Measurements from ENCODE around the gene PHOX2A.

Gene PHOX2A

DNA sequence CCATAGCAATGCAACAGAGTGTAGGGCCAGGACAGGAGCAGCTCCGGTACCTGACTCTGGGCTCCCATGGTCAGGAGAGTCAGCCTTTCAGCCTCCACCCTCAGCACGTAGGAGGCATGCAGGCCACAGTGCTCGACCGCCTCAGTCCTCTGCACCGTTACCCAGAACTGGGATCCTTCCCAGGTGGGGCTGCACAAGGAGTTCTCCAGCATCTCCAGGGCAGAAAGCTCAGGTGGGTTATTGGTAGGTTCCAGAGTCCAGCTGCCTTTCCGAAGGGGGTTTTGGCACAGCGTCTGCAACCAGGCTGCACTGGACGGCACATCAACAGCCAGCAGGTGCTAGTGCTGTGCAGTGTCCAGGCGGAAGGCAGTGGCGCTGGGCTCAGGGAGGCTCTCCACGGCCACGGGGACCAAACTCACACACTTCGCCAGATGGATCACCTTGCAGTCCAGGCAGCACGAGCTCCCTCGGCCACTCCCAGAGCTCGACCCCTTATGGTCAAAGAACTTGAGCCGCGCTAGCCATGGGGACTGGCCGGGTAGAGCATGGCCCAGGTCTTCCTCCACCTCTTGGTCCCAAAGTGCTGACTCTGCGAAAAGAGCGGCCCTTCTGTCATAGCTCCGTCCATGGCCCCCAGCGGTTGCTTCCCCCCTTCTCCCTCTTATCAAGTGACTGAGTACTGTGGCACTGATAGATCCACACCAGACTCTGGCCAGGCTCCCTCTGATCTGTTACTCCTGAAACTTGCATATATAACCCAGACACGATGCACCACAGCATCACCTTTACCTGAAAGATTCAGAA lies 6.9 kb upstream of the PHOX2A start:
- no peak overlapping the region for H3K4me3 ChIP-seq (ENCODE audit: low read depth, low read length)
- TF ChIP-seq, protein P1, sequence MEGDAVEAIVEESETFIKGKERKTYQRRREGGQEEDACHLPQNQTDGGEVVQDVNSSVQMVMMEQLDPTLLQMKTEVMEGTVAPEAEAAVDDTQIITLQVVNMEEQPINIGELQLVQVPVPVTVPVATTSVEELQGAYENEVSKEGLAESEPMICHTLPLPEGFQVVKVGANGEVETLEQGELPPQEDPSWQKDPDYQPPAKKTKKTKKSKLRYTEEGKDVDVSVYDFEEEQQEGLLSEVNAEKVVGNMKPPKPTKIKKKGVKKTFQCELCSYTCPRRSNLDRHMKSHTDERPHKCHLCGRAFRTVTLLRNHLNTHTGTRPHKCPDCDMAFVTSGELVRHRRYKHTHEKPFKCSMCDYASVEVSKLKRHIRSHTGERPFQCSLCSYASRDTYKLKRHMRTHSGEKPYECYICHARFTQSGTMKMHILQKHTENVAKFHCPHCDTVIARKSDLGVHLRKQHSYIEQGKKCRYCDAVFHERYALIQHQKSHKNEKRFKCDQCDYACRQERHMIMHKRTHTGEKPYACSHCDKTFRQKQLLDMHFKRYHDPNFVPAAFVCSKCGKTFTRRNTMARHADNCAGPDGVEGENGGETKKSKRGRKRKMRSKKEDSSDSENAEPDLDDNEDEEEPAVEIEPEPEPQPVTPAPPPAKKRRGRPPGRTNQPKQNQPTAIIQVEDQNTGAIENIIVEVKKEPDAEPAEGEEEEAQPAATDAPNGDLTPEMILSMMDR (IDR thresholded peaks at IDR 0.05; ENCODE audit: borderline replicate concordance, insufficient read depth, low read depth, low read length) = no peak

DNA sequence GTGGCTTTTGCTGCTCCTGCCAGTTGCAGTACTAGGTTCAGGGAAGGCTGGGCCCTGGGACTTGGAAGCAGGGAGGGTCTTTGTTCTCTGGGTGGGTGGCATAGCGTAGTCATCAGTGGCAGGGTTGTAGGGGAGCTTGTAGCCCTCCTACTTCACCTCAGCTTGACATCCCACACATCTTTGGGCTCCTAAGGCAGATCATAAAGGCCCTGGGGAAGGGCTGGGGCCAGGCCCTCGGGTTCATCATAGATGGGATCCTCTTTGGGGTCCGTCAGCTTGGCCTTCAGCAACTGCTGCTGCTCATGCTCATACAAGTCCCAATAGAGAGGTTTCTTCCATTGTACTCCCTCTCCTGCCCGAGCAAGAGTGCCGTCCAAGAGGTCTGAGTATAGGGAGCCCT lies 6.0 kb upstream of the PHOX2A start:
- TF ChIP-seq, protein P1 (IDR thresholded peaks at IDR 0.05; ENCODE audit: borderline replicate concordance, insufficient read depth, low read depth, low read length) = no peak

GRCh38 chr11:72247584-72247983 lies 3.6 kb upstream of the PHOX2A start:
- H3K4me3 ChIP-seq (ENCODE audit: low read depth, low read length) = no peak overlapping the region
- TF ChIP-seq, protein P1 (IDR thresholded peaks at IDR 0.05; ENCODE audit: borderline replicate concordance, insufficient read depth, low read depth, low read length) = no peak

More for the DNA sequence above, 6.0 kb upstream of the PHOX2A start:
- H3K4me3 ChIP-seq (ENCODE audit: low read depth, low read length) = no peak overlapping the region

DNA sequence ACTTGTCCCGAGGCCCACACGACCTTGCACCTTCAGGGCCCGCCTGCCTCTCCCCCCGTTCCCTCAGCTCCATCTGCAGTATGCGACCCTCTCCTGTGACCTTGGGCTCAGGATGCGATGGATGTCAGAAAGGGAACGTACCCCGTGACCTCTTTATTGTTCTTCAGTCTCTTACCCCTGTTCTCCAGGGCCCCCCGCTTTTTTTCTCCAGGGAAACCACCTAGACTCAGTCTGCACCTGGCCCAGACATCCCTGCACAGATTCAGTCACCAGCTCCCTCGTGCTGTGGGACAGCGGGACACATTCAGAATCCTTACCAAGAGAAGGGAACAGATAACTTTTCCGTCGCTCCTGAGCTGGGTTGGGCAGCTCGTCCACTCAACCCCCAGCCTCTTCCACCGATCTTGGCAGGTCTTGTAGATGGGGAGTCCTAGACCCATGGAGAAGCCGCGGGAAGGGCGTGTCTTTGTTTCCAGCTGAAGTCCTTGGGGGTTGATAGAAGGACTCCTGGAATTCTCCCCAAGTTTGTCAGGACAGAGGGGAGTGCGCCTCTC lies 1.4 kb upstream of the PHOX2A start:
- H3K4me3 ChIP-seq (ENCODE audit: low read depth, low read length) = no peak overlapping the region
- TF ChIP-seq, protein P1 (IDR thresholded peaks at IDR 0.05; ENCODE audit: borderline replicate concordance, insufficient read depth, low read depth, low read length) = no peak

GRCh38 chr11:72244361-72245262 lies 636 bp upstream of the PHOX2A start:
- H3K4me3 ChIP-seq (ENCODE audit: low read depth, low read length) = no peak overlapping the region
- TF ChIP-seq, protein P1 (IDR thresholded peaks at IDR 0.05; ENCODE audit: borderline replicate concordance, insufficient read depth, low read depth, low read length) = no peak

DNA sequence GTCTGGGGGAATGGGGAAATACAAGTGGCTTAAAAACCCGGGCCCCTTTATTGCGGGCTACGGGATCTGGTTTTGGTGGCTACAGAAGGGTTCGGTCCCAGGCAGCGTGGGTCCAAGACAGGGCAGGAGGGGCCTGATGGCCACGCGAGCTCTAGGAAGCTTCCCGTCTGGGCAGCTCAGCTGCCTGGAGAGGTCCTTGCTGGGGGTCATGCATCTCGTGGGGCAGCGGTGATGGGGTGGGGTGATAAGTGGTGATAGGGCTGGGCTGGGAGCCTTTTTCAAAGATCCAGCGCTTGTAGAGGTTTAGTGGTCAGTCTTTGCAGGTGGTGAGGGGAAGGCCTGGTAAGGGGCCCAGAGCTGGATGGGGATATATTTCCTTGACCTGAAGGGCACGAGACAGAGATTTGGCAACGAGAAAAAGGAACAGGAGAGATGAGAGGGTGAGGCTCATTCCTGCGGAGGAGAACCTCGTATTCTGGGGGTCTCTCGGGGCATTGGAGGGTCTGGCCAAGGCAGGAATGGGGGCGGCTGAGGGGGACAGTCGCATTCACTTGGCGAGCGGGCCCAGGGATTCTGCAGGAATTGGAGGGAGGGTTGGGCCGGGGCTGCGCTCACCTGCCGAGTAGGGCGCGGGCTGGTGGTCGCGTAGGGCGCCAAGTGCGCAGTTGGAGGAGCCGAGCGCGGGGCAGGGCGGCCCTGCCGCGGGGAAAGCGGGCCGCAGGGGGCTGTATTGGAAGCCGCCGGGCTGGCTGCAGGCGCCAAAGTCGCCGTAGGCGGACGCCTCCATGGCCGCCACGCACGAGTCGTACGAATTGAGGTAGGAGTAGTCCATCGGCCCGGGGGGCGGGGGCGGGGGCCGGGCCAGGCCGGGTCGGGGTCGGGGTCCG lies 560 bp downstream of the PHOX2A start:
- TF ChIP-seq, protein P1 (IDR thresholded peaks at IDR 0.05; ENCODE audit: borderline replicate concordance, insufficient read depth, low read depth, low read length) = no peak
- H3K4me3 ChIP-seq (ENCODE audit: low read depth, low read length) = no peak overlapping the region

All from GM12875 (cell line).